CD4-positive, alpha-beta T cell (primary cell): ENCODE measurements around the gene PDRG1. TPM values are rescaled to one million over a fixed set of nuclear protein-coding genes. Genes with fewer than 3 reads are reported as not detected.

Source experiments
- ATAC-seq: fragments of 200-7000 bp; cut with Tn5 transposase; one replicate; pipeline ENCODE4 v1.10.0; 2022; ENCODE audit warnings: mild to moderate bottlenecking; ENCODE audit not compliant: poor library complexity
- CTCF ChIA-PET: fragments of 350-600 bp; sonication (Branson Sonifier 250); formaldehyde crosslinking; loops from one replicate; lab custom pipeline; 2021; ENCODE audit warnings: antibody characterized with exemption, inconsistent platforms; lab: Charles Lee
- POLR2A ChIA-PET: fragments of 350-600 bp; sonication (Branson Sonifier 250); formaldehyde crosslinking; loops from one replicate; lab custom pipeline; 2021; ENCODE audit warnings: antibody characterized with exemption, inconsistent platforms; lab: Charles Lee
- DNase-seq, 14 experiments: peaks; one replicate each; pipeline ENCODE4 v3.0.0-alpha.2; 2013 to 2020; ENCODE audit warnings: mixed read lengths in 2 of 14
- H3K27ac ChIP-seq, 2 donors: one replicate each; pipeline versions ENCODE4 v1.5.1 to v1.7.0; 2013; ENCODE audit warnings: low read length in 2 of 2, low read depth in 1 of 2, mild to moderate bottlenecking in 1 of 2
- H3K27me3 ChIP-seq, 2 experiments: 1 replicate in 1 of 2; 2 replicates in 1 of 2; pipeline versions ENCODE4 v1.6.1 to v1.7.0; 2013; ENCODE audit warnings: low read length in 2 of 2, control low read depth in 1 of 2, mild to moderate bottlenecking in 1 of 2, moderate library complexity in 1 of 2; ENCODE audit not compliant: insufficient read depth in 2 of 2, control insufficient read depth in 1 of 2
- H3K36me3 ChIP-seq: one replicate; pipeline ENCODE4 v1.6.1; 2013; ENCODE audit warnings: low read length, control low read depth; ENCODE audit not compliant: insufficient read depth
- H3K4me1 ChIP-seq: one replicate; pipeline ENCODE4 v1.6.1; 2013; ENCODE audit warnings: low read length, control low read depth; ENCODE audit not compliant: insufficient read depth
- H3K4me3 ChIP-seq: one replicate; pipeline ENCODE4 v1.5.1; 2013; ENCODE audit warnings: mild to moderate bottlenecking, low read length, moderate library complexity
- H3K9me3 ChIP-seq, 2 experiments: 1 replicate in 1 of 2; 2 replicates in 1 of 2; pipeline versions ENCODE4 v1.6.1 to v1.7.0; 2013; ENCODE audit warnings: low read length in 2 of 2, mild to moderate bottlenecking in 2 of 2, control low read depth in 1 of 2, moderate library complexity in 1 of 2; ENCODE audit not compliant: control insufficient read depth in 1 of 2, insufficient read depth in 1 of 2
- H3K27ac Mint-ChIP-seq: one replicate; pipeline ENCODE4 v1.8.0; 2020; ENCODE audit warnings: mixed read lengths
- H3K27me3 Mint-ChIP-seq: one replicate; pipeline ENCODE4 v1.8.0; 2021; ENCODE audit warnings: mixed read lengths
- H3K36me3 Mint-ChIP-seq: one replicate; pipeline ENCODE4 v1.8.0; 2021; ENCODE audit warnings: low read depth, mixed read lengths
- H3K4me1 Mint-ChIP-seq: one replicate; pipeline ENCODE4 v1.8.0; 2021; ENCODE audit warnings: low read depth, mixed read lengths
- H3K4me3 Mint-ChIP-seq: one replicate; pipeline ENCODE4 v1.8.0; 2020; ENCODE audit warnings: mild to moderate bottlenecking, mixed read lengths
- H3K9me3 Mint-ChIP-seq: one replicate; pipeline ENCODE4 v1.8.0; 2020; ENCODE audit warnings: mixed read lengths
- CTCF ChIP-seq: fragments of 200-600 bp; IDR thresholded peaks from one replicate; pipeline ENCODE4 v1.8.0; 2022; ENCODE audit warnings: antibody characterized with exemption, mild to moderate bottlenecking
- intact Hi-C, 2 experiments: fragments of 100-400 bp; cut with DNase I in 1 of 2; cut with micrococcal nuclease in 1 of 2; formaldehyde crosslinking; loops; one replicate each; pipeline versions ENCODE4 v1.15.1 to v1.9.0; 2023 to 2025; cut with DNase I, micrococcal nuclease
- total RNA-seq, 174 experiments: library from RNA in 2 of 174; stranded (reverse) in 2 of 174; gene quantifications; one replicate each; pipeline ENCODE4 v1.2.3 and lab custom pipeline; 2021 to 2026

Gene PDRG1
- total RNA-seq, 2 experiments from 2014 or later = 6.5 to 7.1 TPM

- no peak overlapping the region for H3K4me3 Mint-ChIP-seq
- CTCF ChIA-PET = no interaction called here
- Histone ChIP-seq H3K36me3 (no peaks in the 10 kb centered on the region), H3K27ac (no peak overlapping the region), H3K9me3 (no peaks in the 10 kb centered on the region), H3K27me3 (peaks cover 0 to 6% of the 10 kb centered on the region in 2 experiments), H3K4me1 (no peaks in the 10 kb centered on the region), H3K4me3 (no peak overlapping the region)
- no peaks in the 10 kb centered on the region for H3K9me3 Mint-ChIP-seq
- no peaks in the 10 kb centered on the region for H3K4me1 Mint-ChIP-seq
- ATAC-seq = no peak
- TF ChIP-seq CTCF = no peak
- H3K36me3 Mint-ChIP-seq = no peaks in the 10 kb centered on the region
- intact Hi-C loops = no loop called here
- no peak for DNase-seq
- no peak overlapping the region for H3K27ac Mint-ChIP-seq
- POLR2A ChIA-PET = no interaction called here
- peaks cover 19% of the 10 kb centered on the region for H3K27me3 Mint-ChIP-seq
Measured at GRCh38 chr20:31984981-31985471, 33.2 kb upstream of the PDRG1 start.

DNA sequence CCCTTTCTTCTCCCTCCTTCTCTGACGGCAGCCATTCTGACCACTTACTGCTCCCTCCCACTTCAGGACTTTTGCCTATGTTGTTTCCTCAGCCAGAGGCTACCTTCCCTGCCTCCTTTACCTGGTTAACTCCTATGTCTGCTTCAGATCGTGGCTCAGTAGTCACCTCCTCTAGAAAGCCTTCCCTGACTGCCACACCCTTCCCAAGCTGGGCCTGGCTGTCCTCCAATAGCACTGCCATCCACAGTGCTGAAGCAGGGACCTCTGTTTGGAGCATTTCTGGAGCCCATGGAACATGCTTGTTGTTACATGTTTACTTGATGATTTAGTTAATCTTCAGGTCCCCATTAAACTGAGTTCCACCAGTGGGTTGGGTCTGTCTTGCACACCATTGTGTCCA lies 29.9 kb upstream of the PDRG1 start:
- Histone ChIP-seq H3K36me3 (no peaks in the 10 kb centered on the region), H3K4me1 (no peaks in the 10 kb centered on the region), H3K27ac (no peak overlapping the region), H3K27me3 (peaks cover 0 to 8% of the 10 kb centered on the region in 2 experiments), H3K4me3 (no peak overlapping the region), H3K9me3 (no peaks in the 10 kb centered on the region)
- no peak for TF ChIP-seq CTCF
- DNase-seq (no peak), ATAC-seq (no peak)
- Mint-ChIP-seq H3K27ac (no peak overlapping the region), H3K4me3 (no peak overlapping the region), H3K9me3 (no peaks in the 10 kb centered on the region), H3K36me3 (no peaks in the 10 kb centered on the region), H3K27me3 (peaks cover 38% of the 10 kb centered on the region), H3K4me1 (no peaks in the 10 kb centered on the region)
- POLR2A ChIA-PET = no interaction called here
- CTCF ChIA-PET = no interaction called here
- intact Hi-C loops = no loop called here

- no peaks in the 10 kb centered on the region for H3K36me3 ChIP-seq
- POLR2A ChIA-PET = no interaction called here
- intact Hi-C loops = no loop called here
- H3K27me3 ChIP-seq = peaks cover 6 to 12% of the 10 kb centered on the region in 2 experiments
- DNase-seq (no peak), ATAC-seq (no peak)
- H3K27me3 Mint-ChIP-seq = peaks cover 47% of the 10 kb centered on the region
- CTCF ChIA-PET = no interaction called here
- no peaks in the 10 kb centered on the region for H3K4me1 Mint-ChIP-seq
- TF ChIP-seq CTCF = no peak
- no peak overlapping the region for H3K4me3 ChIP-seq
- H3K4me3 Mint-ChIP-seq = no peak overlapping the region
- H3K36me3 Mint-ChIP-seq = no peaks in the 10 kb centered on the region
- H3K27ac Mint-ChIP-seq = no peak overlapping the region
- H3K9me3 Mint-ChIP-seq = no peaks in the 10 kb centered on the region
- no peaks in the 10 kb centered on the region for H3K4me1 ChIP-seq
- H3K9me3 ChIP-seq = no peaks in the 10 kb centered on the region
- H3K27ac ChIP-seq = no peak overlapping the region
Measured at GRCh38 chr20:31979713-31980426, 28.0 kb upstream of the PDRG1 start.
